DND-41 (cell line): ENCODE measurements around the gene SOCS3.

Experiments
- EZH2 ChIP-seq: IDR thresholded peaks from 3 replicates; pipeline ENCODE4 v1.6.1; 2012; ENCODE audit warnings: borderline replicate concordance, low read depth, mild to moderate bottlenecking, moderate library complexity, low read length, inconsistent platforms; ENCODE audit not compliant: severe bottlenecking
- TF ChIP-seq, protein P1 (sequence below): IDR thresholded peaks from 2 replicates; pipeline ENCODE4 v1.5.1; 2012; ENCODE audit warnings: borderline replicate concordance, low read length, moderate library complexity, mild to moderate bottlenecking; ENCODE audit not compliant: poor library complexity, severe bottlenecking; ENCODE audit errors: extremely low read depth

DNA sequence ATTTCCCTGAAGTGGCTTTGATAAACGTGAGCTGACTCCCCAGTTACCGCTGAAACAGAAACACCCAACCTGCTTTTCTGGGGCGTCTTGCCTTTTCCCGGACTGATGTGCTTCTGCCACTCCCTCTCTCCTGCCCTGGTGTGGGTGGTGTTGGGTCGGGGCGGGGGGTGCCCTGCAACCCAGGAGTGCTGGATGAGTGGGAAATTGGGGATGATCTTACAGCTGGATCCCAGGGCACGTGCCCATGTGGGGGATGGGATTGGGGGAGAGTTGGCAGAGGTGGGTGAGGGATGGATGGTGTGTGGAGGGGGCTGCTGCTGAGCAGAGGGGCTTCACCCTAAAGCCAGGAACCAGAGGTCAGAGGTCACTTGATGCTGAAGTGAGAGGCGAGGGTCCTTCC, 47.0 kb upstream of the SOCS3 start:
- TF ChIP-seq, protein P1, sequence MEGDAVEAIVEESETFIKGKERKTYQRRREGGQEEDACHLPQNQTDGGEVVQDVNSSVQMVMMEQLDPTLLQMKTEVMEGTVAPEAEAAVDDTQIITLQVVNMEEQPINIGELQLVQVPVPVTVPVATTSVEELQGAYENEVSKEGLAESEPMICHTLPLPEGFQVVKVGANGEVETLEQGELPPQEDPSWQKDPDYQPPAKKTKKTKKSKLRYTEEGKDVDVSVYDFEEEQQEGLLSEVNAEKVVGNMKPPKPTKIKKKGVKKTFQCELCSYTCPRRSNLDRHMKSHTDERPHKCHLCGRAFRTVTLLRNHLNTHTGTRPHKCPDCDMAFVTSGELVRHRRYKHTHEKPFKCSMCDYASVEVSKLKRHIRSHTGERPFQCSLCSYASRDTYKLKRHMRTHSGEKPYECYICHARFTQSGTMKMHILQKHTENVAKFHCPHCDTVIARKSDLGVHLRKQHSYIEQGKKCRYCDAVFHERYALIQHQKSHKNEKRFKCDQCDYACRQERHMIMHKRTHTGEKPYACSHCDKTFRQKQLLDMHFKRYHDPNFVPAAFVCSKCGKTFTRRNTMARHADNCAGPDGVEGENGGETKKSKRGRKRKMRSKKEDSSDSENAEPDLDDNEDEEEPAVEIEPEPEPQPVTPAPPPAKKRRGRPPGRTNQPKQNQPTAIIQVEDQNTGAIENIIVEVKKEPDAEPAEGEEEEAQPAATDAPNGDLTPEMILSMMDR = no peak
- TF ChIP-seq EZH2 = no peak
